Spleen (tissue), 11 donors: Measurements from ENCODE around the gene RAB7B. TPM values are rescaled to one million over a fixed set of nuclear protein-coding genes. Genes with fewer than 3 reads are reported as not detected.

Source experiments
- DNase-seq: peaks from one replicate; pipeline ENCODE4 v3.0.0-alpha.2; 2020
- H3K27ac ChIP-seq, 8 donors: fragments of 200-600 bp; sonication (generic) in 7 of 8; 1 replicate in 4 of 8; 2 replicates in 4 of 8; pipeline versions ENCODE4 v1.5.0 to v1.8.0; 2016 to 2021; ENCODE audit warnings: inconsistent platforms in 4 of 8, mild to moderate bottlenecking in 4 of 8, moderate library complexity in 1 of 8
- H3K27me3 ChIP-seq, 7 donors: fragments of 200-600 bp; sonication (generic) in 6 of 7; replicated peaks in 1 of 7; 1 replicate in 4 of 7; 2 replicates in 3 of 7; pipeline versions ENCODE4 v1.5.0 to v1.8.0; 2016 to 2021; ENCODE audit warnings: inconsistent platforms in 3 of 7, mild to moderate bottlenecking in 1 of 7
- H3K36me3 ChIP-seq, 6 donors: fragments of 200-600 bp; sonication (generic) in 5 of 6; 1 replicate in 4 of 6; 2 replicates in 2 of 6; pipeline versions ENCODE4 v1.5.0 to v1.8.0; 2016 to 2021; ENCODE audit warnings: inconsistent platforms in 2 of 6
- H3K4me1 ChIP-seq, 6 donors: fragments of 200-600 bp; sonication (generic) in 5 of 6; 1 replicate in 3 of 6; 2 replicates in 3 of 6; pipeline versions ENCODE4 v1.5.0 to v1.8.0; 2016 to 2021; ENCODE audit warnings: inconsistent platforms in 3 of 6
- H3K4me3 ChIP-seq, 8 donors: fragments of 200-600 bp; sonication (generic) in 7 of 8; 1 replicate in 4 of 8; 2 replicates in 4 of 8; pipeline versions ENCODE4 v1.5.0 to v1.8.0; 2016 to 2021; ENCODE audit warnings: inconsistent platforms in 4 of 8, mild to moderate bottlenecking in 4 of 8, moderate library complexity in 2 of 8
- H3K9me3 ChIP-seq, 8 donors: fragments of 200-600 bp; sonication (generic) in 7 of 8; 1 replicate in 4 of 8; 2 replicates in 4 of 8; pipeline versions ENCODE4 v1.5.0 to v1.8.0; 2016 to 2021; ENCODE audit warnings: inconsistent platforms in 4 of 8
- POLR2A ChIP-seq, 3 donors: fragments of 450-650 bp; IDR thresholded peaks; one replicate each; pipeline ENCODE4 v1.5.1; 2017; ENCODE audit warnings: antibody characterized with exemption in 3 of 3, mild to moderate bottlenecking in 1 of 3
- POLR2AphosphoS5 ChIP-seq, 3 donors: sonication (generic); formaldehyde crosslinking; IDR thresholded peaks; one replicate each; pipeline ENCODE4 v1.5.1; 2017; ENCODE audit warnings: antibody characterized with exemption in 3 of 3
- WGBS, 5 donors: extraction: QIAGEN DNeasy Blood & Tissue Kit in 3 of 5; methylation state at CpG; one replicate each; pipeline versions ENCODE4 v1.1.5 to v1.1.7; 2013 to 2018; 5-methylcytosine and 5-hydroxymethylcytosine counted together
- intact Hi-C: fragments of 100-400 bp; cut with DNase I; formaldehyde crosslinking; loops from one replicate; pipeline ENCODE4 v1.15.0; 2023; ENCODE audit warnings: low total_unique reads
- polyA plus RNA-seq, 3 donors: library from polyadenylated mRNA; stranded (reverse); fragments of 200-250 nt; gene quantifications; one replicate each; pipeline ENCODE4 v1.2.1, GENCODE V29; 2013
- total RNA-seq, 7 donors: library from RNA; depleted of rRNA in 3 of 7; stranded (reverse); fragments of >200 nt in 3 of 7; fragmentation: NEBNext Ultra II Directional in 4 of 7; extraction: Animal tissue kit (Norgen Biotek cat#: 25700) in 4 of 7; gene quantifications; one replicate each; pipeline versions ENCODE4 v1.1.0 to v1.2.1, GENCODE V29; 2016 to 2021
- TF ChIP-seq, protein P1 (sequence below), 11 experiments: fragments of 200-600 bp in 7 of 11; fragments of 450-650 bp in 4 of 11; sonication (generic) in 4 of 11; IDR thresholded peaks in 8 of 11; conservative IDR thresholded peaks in 3 of 11; 1 replicate in 7 of 11; 2 replicates in 4 of 11; pipeline versions ENCODE4 v1.4.0 to v1.8.0; 2016 to 2021; ENCODE audit warnings: antibody characterized with exemption in 11 of 11, inconsistent platforms in 4 of 11, mild to moderate bottlenecking in 1 of 11
- donor health status: healthy with polysubstance abuse.
- donor health status: DM: no; HTN: no; CAD: no; lungs with moderate emphysema.
- donor health status: DM: no; HTN: no; CAD: no.
- donor health status: Bipolar disorder and iron deficiency.
- donor health status: healthy.
- donor health status: DM: no; HTN: no; CAD: no.
- donor health status: DM: yes; HTN: yes; CAD: no.

RAB7B gene
- total and polyA plus RNA-seq, 10 donors, result 0.34 to 3.2 (median 1.9) TPM

DNA sequence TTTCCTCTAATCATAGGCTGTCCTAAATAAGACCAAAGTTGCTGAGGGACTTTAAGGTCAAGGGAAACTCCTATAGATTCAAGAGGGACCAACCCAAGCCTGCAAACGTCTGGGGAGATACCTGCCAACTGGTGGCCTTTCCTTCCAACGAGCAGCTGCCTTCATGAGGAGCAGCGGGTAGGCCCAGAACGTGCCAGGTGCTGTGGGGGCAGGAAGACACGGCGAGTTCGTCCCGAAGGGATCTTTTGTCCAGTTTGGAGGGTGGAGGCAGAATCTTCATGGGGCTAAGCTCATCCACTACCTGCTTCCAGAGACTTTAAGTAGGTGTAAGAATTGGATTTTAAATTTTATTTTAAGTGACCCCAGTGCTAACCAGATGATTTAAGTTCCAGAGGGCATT, 34.0 kb downstream of the RAB7B start:
- WGBS, 5 donors, result 83 to 95% (median 91%) methylated on average over 8 of the region's 8 CpGs
- Histone ChIP-seq H3K27me3 (no peaks in the 10 kb centered on the region), H3K4me3 (no peak overlapping the region), H3K4me1 (peaks cover 0 to 5% (median 0%) of the 10 kb centered on the region in 6 donors), H3K36me3 (no peaks in the 10 kb centered on the region), H3K9me3 (no peaks in the 10 kb centered on the region), H3K27ac (no peak overlapping the region)
- intact Hi-C loops, result no loop called here
- TF ChIP-seq, protein P1, sequence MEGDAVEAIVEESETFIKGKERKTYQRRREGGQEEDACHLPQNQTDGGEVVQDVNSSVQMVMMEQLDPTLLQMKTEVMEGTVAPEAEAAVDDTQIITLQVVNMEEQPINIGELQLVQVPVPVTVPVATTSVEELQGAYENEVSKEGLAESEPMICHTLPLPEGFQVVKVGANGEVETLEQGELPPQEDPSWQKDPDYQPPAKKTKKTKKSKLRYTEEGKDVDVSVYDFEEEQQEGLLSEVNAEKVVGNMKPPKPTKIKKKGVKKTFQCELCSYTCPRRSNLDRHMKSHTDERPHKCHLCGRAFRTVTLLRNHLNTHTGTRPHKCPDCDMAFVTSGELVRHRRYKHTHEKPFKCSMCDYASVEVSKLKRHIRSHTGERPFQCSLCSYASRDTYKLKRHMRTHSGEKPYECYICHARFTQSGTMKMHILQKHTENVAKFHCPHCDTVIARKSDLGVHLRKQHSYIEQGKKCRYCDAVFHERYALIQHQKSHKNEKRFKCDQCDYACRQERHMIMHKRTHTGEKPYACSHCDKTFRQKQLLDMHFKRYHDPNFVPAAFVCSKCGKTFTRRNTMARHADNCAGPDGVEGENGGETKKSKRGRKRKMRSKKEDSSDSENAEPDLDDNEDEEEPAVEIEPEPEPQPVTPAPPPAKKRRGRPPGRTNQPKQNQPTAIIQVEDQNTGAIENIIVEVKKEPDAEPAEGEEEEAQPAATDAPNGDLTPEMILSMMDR (IDR thresholded peaks at IDR 0.05 in 8 of 11, conservative IDR thresholded peaks at IDR 0.05 in 3 of 11), result no peak
- TF ChIP-seq POLR2A (IDR thresholded peaks at IDR 0.05) (no peak), POLR2AphosphoS5 (IDR thresholded peaks at IDR 0.05) (no peak)
- no peak for DNase-seq

DNA sequence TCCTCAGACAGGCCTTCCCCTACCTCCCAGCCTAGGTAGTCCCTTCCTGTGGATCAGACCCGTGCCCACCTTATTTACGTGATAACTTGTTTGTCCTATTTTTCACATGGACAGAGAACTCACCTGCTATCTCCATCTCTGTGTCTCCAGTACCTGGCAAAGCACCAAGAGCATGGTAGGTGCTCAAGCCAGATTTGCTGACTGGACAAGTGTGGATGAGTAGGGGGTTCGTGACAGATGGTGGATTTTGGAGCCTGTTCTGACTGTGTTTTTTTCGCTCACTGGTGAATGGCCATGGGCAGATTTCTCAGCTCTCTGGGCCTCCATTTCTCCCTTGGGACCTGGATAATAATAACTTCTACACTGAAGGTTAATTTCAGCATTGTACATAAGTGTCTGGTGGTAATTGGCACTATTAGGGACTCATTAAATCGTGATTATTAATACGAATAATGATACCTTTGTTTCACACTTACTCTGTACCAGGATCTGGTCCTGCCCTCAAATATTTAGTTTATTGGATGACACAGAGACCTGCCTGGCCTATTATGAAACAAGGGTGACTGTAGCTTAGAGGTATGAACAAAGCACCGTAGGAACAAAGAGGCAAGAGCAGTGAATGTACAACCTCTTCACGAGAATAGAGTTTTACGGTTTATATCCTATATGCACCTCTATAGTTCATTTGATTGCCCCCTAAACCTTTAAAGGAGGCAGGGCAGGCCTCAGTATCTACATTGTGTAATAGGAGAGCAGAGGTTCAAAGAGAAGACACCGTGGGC, 35.5 kb downstream of the RAB7B start:
- intact Hi-C loops, result no loop called here
- WGBS, 5 donors, result 84 to 92% (median 84%) methylated on average over 10 of the region's 10 CpGs
- no peaks in the 10 kb centered on the region for H3K9me3 ChIP-seq

DNA sequence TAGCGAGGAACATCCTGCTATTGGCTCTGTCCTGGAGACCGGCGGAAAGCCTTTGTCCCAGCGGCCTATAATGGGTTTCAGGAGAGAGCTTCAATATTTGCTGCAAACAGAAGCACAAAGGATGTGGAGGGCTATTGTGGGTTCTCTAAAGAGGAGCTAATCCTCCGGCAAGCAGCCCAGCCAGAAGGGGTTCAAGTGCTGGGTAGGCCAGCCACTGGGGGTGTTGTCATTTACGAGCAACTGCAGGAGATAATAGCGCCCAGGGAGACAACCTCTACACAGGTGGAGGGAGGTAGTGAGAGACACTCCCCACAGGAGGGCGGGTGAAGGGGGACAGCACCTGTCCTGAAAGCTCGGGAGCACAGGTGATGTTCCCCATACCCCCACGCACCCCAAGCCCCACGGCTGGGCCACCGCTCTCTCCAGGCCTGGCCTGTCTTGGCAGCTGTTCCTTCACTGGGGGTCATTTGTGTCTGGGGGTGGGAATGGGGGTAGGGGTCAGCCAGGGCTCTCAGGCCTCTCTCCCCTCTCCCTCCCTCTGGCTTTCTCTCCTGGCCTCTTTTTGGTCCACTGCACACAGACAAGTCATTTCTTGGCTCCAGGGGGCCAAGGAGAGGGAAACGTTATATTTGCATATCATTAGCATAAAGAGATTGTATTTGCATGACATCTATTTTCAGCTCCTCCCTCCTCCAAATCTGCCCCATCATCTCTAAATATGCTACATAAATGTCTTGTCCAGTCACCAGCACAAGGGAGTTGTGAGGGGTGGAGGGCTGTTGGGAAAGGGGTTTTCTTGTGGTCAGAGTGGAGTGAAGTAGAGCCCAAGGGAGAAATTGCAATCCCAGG, 37.9 kb downstream of the RAB7B start:
- Histone ChIP-seq H3K9me3 (no peaks in the 10 kb centered on the region), H3K27me3 (peaks cover 0 to 4% (median 0%) of the 10 kb centered on the region in 7 donors), H3K27ac (no peak overlapping the region), H3K4me3 (no peak overlapping the region), H3K36me3 (no peaks in the 10 kb centered on the region), H3K4me1 (peaks cover 0 to 22% (median 3%) of the 10 kb centered on the region in 6 donors)
- intact Hi-C loops, result no loop called here
- 87 to 94% (median 90%) methylated on average over 12 to 13 of the region's 13 CpGs for WGBS, 5 donors
- no peak for DNase-seq
- no peak for TF ChIP-seq POLR2AphosphoS5 (IDR thresholded peaks at IDR 0.05)

More for the DNA sequence above, 35.5 kb downstream of the RAB7B start:
- Histone ChIP-seq H3K36me3 (no peaks in the 10 kb centered on the region), H3K27me3 (peaks cover 0 to 1% (median 0%) of the 10 kb centered on the region in 7 donors), H3K4me1 (peaks cover 0 to 9% (median 0%) of the 10 kb centered on the region in 6 donors), H3K4me3 (no peak overlapping the region), H3K27ac (no peak overlapping the region)
- TF ChIP-seq POLR2A (IDR thresholded peaks at IDR 0.05) (no peak), POLR2AphosphoS5 (IDR thresholded peaks at IDR 0.05) (no peak)
- TF ChIP-seq, protein P1 (IDR thresholded peaks at IDR 0.05 in 8 of 11, conservative IDR thresholded peaks at IDR 0.05 in 3 of 11), result no peak
- no peak for DNase-seq

DNA sequence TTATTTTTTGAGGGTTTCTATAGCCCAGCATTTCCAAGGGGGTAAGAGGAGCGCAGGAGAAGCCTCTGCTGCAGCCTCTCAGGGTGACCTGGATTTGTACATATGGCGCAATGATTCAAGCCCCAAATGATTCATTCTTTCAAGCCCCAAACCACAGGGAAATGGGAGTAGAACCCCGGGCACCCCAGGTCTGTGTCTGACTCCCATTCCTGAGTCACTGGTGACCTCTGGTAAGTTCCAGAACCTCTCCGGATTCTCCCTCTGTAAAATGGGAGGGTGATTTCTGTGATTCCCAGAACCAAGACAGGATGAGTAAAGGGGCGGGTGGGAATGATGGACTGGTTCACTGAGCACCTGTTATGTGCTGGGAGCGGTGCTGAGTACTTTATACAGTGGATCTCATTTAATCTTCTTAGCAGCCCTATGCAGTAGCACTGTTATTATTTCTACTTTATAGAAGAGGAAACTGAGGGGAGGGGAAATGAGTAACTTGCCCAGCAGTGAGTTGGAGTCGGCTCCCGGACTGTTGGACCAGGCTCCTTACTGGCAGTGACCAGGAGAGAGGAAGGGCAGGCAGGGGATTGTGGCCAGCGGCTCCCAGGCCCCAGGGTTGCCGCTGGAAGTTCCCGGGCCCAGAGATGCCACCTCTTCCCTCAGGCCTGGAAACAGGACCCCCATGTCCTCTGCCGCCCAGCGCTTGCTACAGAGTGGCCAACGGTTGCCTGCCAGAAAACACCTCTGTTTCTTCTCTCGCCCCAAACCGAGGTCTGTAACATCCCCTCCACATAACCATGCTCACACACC, 39.6 kb downstream of the RAB7B start:
- no peak for DNase-seq
- intact Hi-C loops, result no loop called here
- Histone ChIP-seq H3K4me3 (no peak overlapping the region), H3K27ac (no peak overlapping the region), H3K27me3 (peaks cover 0 to 11% (median 0%) of the 10 kb centered on the region in 7 donors), H3K4me1 (peaks cover 0 to 22% (median 3%) of the 10 kb centered on the region in 6 donors), H3K9me3 (no peaks in the 10 kb centered on the region), H3K36me3 (no peaks in the 10 kb centered on the region)
- WGBS, 5 donors, result 80 to 94% (median 82%) methylated on average over 13 to 16 of the region's 16 CpGs
- no peak for TF ChIP-seq POLR2AphosphoS5 (IDR thresholded peaks at IDR 0.05)
- TF ChIP-seq POLR2A (IDR thresholded peaks at IDR 0.05), result no peak
- TF ChIP-seq, protein P1 (IDR thresholded peaks at IDR 0.05 in 8 of 11, conservative IDR thresholded peaks at IDR 0.05 in 3 of 11), result no peak
